Measurements from ENCODE around the gene KISS1.

GRCh38 chr1:204149107-204149506 is 47.2 kb downstream of the KISS1 start:
- no peak for TF ChIP-seq CTCF (IDR thresholded peaks at IDR 0.05; ENCODE audit: insufficient read depth, low read depth, low read length)
- TF ChIP-seq EZH2 (IDR thresholded peaks at IDR 0.05; ENCODE audit: insufficient read depth, low read length) = no peak

Data from astrocyte (in vitro differentiated cells and primary cell).